Gastroesophageal sphincter (tissue), 4 donors: Measurements from ENCODE around the gene DPEP3. TPM values are rescaled to one million over a fixed set of nuclear protein-coding genes. Genes with fewer than 3 reads are reported as not detected.

Source experiments
- ATAC-seq: fragments of 150-250 bp; one replicate; pipeline ENCODE4 v1.9.1; 2016; ENCODE audit warnings: mild to moderate bottlenecking, moderate library complexity
- H3K27ac ChIP-seq, 4 donors: fragments of 200-600 bp; sonication (generic) in 3 of 4; 1 replicate in 3 of 4; 2 replicates in 1 of 4; pipeline ENCODE4 v1.5.1; 2016 to 2019
- H3K27me3 ChIP-seq: fragments of 200-600 bp; sonication (generic); one replicate; pipeline ENCODE4 v1.5.1; 2019
- H3K36me3 ChIP-seq, 2 donors: fragments of 200-600 bp; sonication (generic); one replicate each; pipeline ENCODE4 v1.5.1; 2019; ENCODE audit warnings: control low read depth in 1 of 2
- H3K4me1 ChIP-seq, 3 donors: fragments of 200-600 bp; sonication (generic); 1 replicate in 2 of 3; 2 replicates in 1 of 3; pipeline ENCODE4 v1.5.1; 2016 to 2019; ENCODE audit warnings: control low read depth in 2 of 3
- H3K4me3 ChIP-seq, 2 donors: fragments of 200-600 bp; sonication (generic); one replicate each; pipeline ENCODE4 v1.5.1; 2019; ENCODE audit warnings: mild to moderate bottlenecking in 1 of 2, moderate library complexity in 1 of 2
- H3K9me3 ChIP-seq, 3 donors: fragments of 200-600 bp; sonication (generic); one replicate each; pipeline ENCODE4 v1.5.1; 2017 to 2019; ENCODE audit warnings: control low read depth in 2 of 3
- EP300 ChIP-seq: sonication (generic); formaldehyde crosslinking; IDR thresholded peaks from one replicate; pipeline ENCODE4 v1.6.1; 2017; ENCODE audit warnings: antibody characterized with exemption, mild to moderate bottlenecking
- POLR2A ChIP-seq, 2 donors: fragments of 450-650 bp; IDR thresholded peaks; one replicate each; pipeline ENCODE4 v1.6.1; 2017; ENCODE audit warnings: antibody characterized with exemption in 2 of 2, mild to moderate bottlenecking in 2 of 2, moderate library complexity in 1 of 2
- POLR2AphosphoS5 ChIP-seq: sonication (generic); formaldehyde crosslinking; IDR thresholded peaks from one replicate; pipeline ENCODE4 v1.6.1; 2017; ENCODE audit warnings: antibody characterized with exemption
- WGBS, 2 donors: methylation state at CpG; one replicate each; pipeline ENCODE4 v1.1.5; 2018; ENCODE audit warnings: low coverage in 1 of 2; 5-methylcytosine and 5-hydroxymethylcytosine counted together
- total RNA-seq, 4 donors: library from RNA; depleted of rRNA; stranded (reverse); fragments of >200 nt; gene quantifications; one replicate each; pipeline ENCODE4 v1.1.0, GENCODE V29; 2016
- TF ChIP-seq, protein P1 (sequence below), 4 experiments: fragments of 200-600 bp in 2 of 4; fragments of 450-650 bp in 2 of 4; sonication (generic) in 1 of 4; IDR thresholded peaks; one replicate each; pipeline ENCODE4 v1.5.1; 2017 to 2019; ENCODE audit warnings: antibody characterized with exemption in 4 of 4, mild to moderate bottlenecking in 2 of 4, moderate library complexity in 2 of 4

The DPEP3 gene
- total RNA-seq, 4 donors from 2014 or later, result 1.4 TPM; not detected in 3

DNA sequence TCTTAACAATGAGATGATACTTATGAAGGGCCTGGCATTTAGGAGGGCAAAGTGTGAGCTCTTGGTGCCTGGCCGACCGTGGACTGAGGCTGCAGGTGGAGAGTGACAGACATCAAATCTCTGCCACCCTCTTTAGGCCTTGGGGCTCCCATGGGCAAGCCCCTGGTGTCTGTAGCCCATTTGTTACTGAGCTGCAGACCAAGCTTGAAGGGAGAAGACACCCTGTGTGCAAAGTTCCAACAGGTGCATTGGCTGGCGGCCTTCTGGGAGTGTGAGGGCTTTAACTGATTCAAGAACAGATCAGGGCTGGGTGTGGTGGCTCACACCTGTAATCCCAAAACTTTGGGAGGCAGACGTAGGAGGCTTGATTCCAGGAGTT lies 47.8 kb downstream of the DPEP3 start:
- Histone ChIP-seq H3K4me3 (no peak overlapping the region), H3K27ac (no peak overlapping the region), H3K36me3 (peaks cover 0 to 61% of the 10 kb centered on the region in 2 donors), H3K9me3 (no peaks in the 10 kb centered on the region), H3K27me3 (no peaks in the 10 kb centered on the region), H3K4me1 (peaks cover 0 to 38% (median 12%) of the 10 kb centered on the region in 3 donors)
- TF ChIP-seq POLR2AphosphoS5, result no peak
- TF ChIP-seq EP300, result no peak
- TF ChIP-seq, protein P1, sequence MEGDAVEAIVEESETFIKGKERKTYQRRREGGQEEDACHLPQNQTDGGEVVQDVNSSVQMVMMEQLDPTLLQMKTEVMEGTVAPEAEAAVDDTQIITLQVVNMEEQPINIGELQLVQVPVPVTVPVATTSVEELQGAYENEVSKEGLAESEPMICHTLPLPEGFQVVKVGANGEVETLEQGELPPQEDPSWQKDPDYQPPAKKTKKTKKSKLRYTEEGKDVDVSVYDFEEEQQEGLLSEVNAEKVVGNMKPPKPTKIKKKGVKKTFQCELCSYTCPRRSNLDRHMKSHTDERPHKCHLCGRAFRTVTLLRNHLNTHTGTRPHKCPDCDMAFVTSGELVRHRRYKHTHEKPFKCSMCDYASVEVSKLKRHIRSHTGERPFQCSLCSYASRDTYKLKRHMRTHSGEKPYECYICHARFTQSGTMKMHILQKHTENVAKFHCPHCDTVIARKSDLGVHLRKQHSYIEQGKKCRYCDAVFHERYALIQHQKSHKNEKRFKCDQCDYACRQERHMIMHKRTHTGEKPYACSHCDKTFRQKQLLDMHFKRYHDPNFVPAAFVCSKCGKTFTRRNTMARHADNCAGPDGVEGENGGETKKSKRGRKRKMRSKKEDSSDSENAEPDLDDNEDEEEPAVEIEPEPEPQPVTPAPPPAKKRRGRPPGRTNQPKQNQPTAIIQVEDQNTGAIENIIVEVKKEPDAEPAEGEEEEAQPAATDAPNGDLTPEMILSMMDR (IDR thresholded peaks at IDR 0.05), result no peak
- no peak for TF ChIP-seq POLR2A (IDR thresholded peaks at IDR 0.05)
- no peak for ATAC-seq
- 68% methylated on average over 2 of the region's 4 CpGs; no CpG with 5 or more reads in 1 of the 2 donors for WGBS, 2 donors

DNA sequence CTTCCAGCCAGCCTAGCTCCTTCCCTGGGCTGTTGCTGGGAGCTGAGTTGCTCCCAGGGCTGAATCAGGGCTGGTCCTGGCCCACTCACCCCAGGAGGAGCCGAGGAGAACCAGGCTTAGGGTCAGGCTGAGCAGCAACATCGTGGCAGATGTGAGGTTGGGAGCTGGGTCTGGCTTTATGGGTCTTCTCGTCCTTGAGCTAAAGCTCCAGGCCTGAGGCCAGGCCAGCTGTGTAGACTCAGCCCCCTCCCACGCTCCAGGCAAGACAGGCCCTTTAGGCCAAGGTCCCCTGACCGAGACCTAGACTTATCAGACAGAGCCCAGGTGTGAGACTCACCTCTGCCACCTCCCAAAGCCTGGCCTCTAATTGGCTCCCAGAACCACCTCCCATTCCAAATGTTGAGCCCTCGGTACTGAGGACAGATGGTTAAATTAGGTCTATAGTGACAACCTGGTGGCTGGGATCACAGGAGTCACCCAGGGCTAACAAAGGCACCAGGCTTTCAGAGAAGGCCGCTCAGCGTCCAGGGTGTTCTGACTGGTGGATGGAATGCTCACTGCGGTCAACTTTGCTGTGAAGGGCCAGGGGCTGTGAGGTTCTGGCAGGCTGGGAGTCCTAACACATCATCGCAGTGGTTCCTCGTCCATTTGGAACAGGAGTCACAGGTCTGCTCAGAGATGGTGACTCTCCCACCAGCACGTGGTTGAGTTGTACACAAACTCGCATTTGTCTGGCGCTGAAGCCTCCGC lies 48.4 kb downstream of the DPEP3 start, which contains the start of gene CTRL:
Gene CTRL (minus strand): TSS at position 151 of the 750 bp plus-strand sequence. CDS start 10 bp downstream, at position 141.
- Histone ChIP-seq H3K27me3 (no peaks in the 10 kb centered on the region), H3K9me3 (no peaks in the 10 kb centered on the region), H3K4me1 (peaks cover 0 to 35% (median 8%) of the 10 kb centered on the region in 3 donors), H3K36me3 (peaks cover 0 to 64% of the 10 kb centered on the region in 2 donors), H3K27ac (no peak within 1 kb of the TSS), H3K4me3 (no peak within 1 kb of the TSS)
- 80% methylated on average over 1 of the region's 15 CpGs; no CpG with 5 or more reads in 1 of the 2 donors for WGBS, 2 donors
- no peak for TF ChIP-seq EP300
- ATAC-seq, result no peak

DNA sequence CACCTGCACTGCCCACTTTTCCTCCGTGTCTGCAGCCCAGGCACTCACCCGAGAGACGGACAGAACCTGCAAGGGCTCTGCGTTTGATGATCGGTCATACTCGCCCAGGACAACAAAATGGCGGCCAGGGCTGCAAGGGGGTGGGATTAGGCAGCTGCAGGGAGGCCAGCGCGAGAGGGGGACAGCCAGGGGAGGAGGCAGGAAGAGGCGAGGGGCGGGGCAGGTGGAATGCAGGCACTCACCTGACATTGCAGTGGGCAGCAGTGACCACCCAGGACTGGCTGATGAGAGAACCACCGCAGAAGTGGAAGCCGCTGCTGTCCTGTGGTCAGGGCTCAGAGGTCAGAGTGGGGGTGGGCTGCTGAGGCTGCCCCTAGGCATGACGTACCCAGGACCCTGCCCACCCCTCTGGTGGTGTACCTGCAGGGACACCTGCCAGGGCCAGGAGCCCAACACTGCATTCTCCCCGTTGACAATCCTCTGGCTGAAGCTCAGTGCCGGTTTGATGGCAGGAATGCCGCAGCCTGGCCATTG lies 49.6 kb downstream of the DPEP3 start:
- Histone ChIP-seq H3K36me3 (peaks cover 0 to 64% of the 10 kb centered on the region in 2 donors), H3K9me3 (no peaks in the 10 kb centered on the region), H3K27me3 (no peaks in the 10 kb centered on the region), H3K27ac (no peak overlapping the region), H3K4me1 (peaks cover 0 to 43% (median 13%) of the 10 kb centered on the region in 3 donors), H3K4me3 (no peak overlapping the region)
- no CpG with 5 or more reads among the region's 17 CpGs for WGBS, 2 donors
- no peak for ATAC-seq
- TF ChIP-seq POLR2AphosphoS5 (no peak), EP300 (no peak), POLR2A (IDR thresholded peaks at IDR 0.05) (no peak)
- TF ChIP-seq, protein P1 (IDR thresholded peaks at IDR 0.05), result no peak

DNA sequence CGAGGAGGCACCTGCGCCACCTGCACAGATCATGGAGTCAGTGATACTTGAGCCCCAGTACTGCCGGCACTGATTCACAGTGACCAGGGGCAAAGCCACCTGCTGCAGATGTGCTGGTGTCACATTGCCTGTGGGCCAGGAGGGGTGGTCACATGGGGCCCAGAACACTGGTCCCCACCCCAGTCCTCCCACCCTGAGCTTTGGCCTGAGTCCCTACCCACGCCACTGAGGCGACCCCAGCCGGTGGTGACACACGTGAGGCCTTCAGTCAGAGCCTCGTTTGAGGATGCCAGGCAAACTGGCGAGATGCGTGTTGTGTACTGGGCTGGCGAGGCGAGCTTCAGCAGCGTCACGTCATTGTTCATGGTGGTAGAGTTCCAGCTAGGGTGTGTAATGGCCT lies 50.1 kb downstream of the DPEP3 start:
- no peak overlapping the region for H3K4me3 ChIP-seq
- H3K27ac ChIP-seq, result no peak overlapping the region
- WGBS, 2 donors, result 71% methylated on average over 3 of the region's 14 CpGs; no CpG with 5 or more reads in 1 of the 2 donors
- H3K4me1 ChIP-seq, result peaks cover 0 to 45% (median 11%) of the 10 kb centered on the region in 3 donors
- peaks cover 0 to 64% of the 10 kb centered on the region in 2 donors for H3K36me3 ChIP-seq
- H3K9me3 ChIP-seq, result no peaks in the 10 kb centered on the region
- no peak for ATAC-seq
- no peaks in the 10 kb centered on the region for H3K27me3 ChIP-seq
- TF ChIP-seq POLR2AphosphoS5 (no peak), POLR2A (IDR thresholded peaks at IDR 0.05) (no peak), EP300 (no peak)
- TF ChIP-seq, protein P1 (IDR thresholded peaks at IDR 0.05), result no peak

DNA sequence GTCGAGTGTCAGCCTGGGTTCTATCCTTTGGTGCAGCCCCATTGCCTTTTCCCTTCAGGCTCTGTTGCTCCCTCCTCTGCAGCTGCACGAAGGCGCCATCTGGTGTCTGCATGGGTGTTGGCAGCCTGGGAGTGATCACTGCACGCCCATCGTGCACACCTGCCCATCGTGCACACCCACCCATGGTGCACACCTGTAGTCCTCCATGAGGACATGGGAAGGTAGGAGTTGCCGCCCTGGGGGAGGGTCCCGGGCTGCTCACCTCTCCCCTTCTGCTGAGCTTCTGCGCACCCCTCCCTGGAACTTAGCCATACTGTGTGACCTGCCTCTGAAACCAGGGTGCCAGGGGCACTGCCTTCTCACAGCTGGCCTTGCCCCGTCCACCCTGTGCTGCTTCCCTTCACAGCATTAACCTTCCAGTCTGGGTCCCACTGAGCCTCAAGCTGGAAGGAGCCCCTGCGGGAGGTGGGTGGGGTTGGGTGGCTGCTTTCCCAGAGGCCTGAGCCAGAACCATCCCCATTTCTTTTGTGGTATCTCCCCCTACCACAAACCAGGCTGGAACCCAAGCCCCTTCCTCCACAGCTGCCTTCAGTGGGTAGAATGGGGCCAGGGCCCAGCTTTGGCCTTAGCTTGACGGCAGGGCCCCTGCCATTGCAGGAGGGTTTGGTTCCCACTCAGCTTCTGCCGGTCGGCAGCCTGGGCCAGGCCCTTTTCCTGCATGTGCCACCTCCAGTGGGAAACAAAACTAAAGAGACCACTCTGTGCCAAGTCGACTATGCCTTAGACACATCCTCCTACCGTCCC lies 51.5 kb downstream of the DPEP3 start:
- Histone ChIP-seq H3K9me3 (no peaks in the 10 kb centered on the region), H3K4me1 (peaks cover 0 to 40% (median 5%) of the 10 kb centered on the region in 3 donors), H3K4me3 (no peak overlapping the region), H3K36me3 (peaks cover 0 to 66% of the 10 kb centered on the region in 2 donors), H3K27ac (no peak overlapping the region), H3K27me3 (no peaks in the 10 kb centered on the region)
- 13 to 43% methylated on average over 1 to 3 of the region's 16 CpGs for WGBS, 2 donors
- ATAC-seq, result peak; percentile 56
- TF ChIP-seq, protein P1 (IDR thresholded peaks at IDR 0.05), result peak in 3 of 4 experiments; percentile 73 to 88 (median 84)
- no peak for TF ChIP-seq EP300
